Smooth muscle cell (in vitro differentiated cells): ENCODE data around the gene KAT6B. TPM values are rescaled to one million over a fixed set of nuclear protein-coding genes. Genes with fewer than 3 reads are reported as not detected.

Source experiments
- DNase-seq: peaks from one replicate; lab custom pipeline; 2025; ENCODE audit not compliant: unreplicated experiment; lab: John Stamatoyannopoulos, UW
- H2AFZ ChIP-seq: fragments of 200-600 bp; sonication (generic); 2 replicates; pipeline ENCODE4 v1.6.0; 2016; ENCODE audit warnings: antibody characterized with exemption, low read depth, mild to moderate bottlenecking
- H3F3A ChIP-seq: fragments of 200-600 bp; sonication (generic); 2 replicates; pipeline ENCODE4 v1.6.0; 2017; ENCODE audit warnings: antibody characterized with exemption, low read depth
- H3K27ac ChIP-seq: fragments of 200-600 bp; sonication (generic); 2 replicates; pipeline ENCODE4 v1.5.1; 2016; ENCODE audit warnings: low read depth, mild to moderate bottlenecking
- H3K27me3 ChIP-seq: fragments of 200-600 bp; sonication (generic); 2 replicates; pipeline ENCODE4 v1.6.1; 2016; ENCODE audit warnings: low read depth, mild to moderate bottlenecking
- H3K36me3 ChIP-seq: fragments of 200-600 bp; sonication (generic); 2 replicates; pipeline ENCODE4 v1.5.1; 2016; ENCODE audit warnings: low read depth
- H3K4me1 ChIP-seq: fragments of 200-600 bp; sonication (generic); 2 replicates; pipeline ENCODE4 v1.5.1; 2016; ENCODE audit warnings: low read depth
- H3K4me2 ChIP-seq: fragments of 200-600 bp; sonication (generic); 2 replicates; pipeline ENCODE4 v1.6.0; 2016; ENCODE audit warnings: mild to moderate bottlenecking
- H3K4me3 ChIP-seq: fragments of 200-600 bp; sonication (generic); 2 replicates; pipeline ENCODE4 v1.5.1; 2016; ENCODE audit warnings: mild to moderate bottlenecking
- H3K79me2 ChIP-seq: fragments of 200-600 bp; sonication (generic); 2 replicates; pipeline ENCODE4 v1.6.0; 2016; ENCODE audit warnings: low read depth, mild to moderate bottlenecking
- H3K9ac ChIP-seq: fragments of 200-600 bp; sonication (generic); 2 replicates; pipeline ENCODE4 v1.6.0; 2016; ENCODE audit warnings: low read depth
- H3K9me3 ChIP-seq: fragments of 200-600 bp; sonication (generic); replicated peaks from 2 replicates; pipeline ENCODE4 v1.5.1; 2016; ENCODE audit warnings: low read depth
- H4K20me1 ChIP-seq: fragments of 200-600 bp; sonication (generic); 2 replicates; pipeline ENCODE4 v1.6.0; 2016; ENCODE audit warnings: low read depth
- WGBS: methylation state at CpG from one replicate; pipeline ENCODE4 v1.1.7; 2016; ENCODE audit warnings: low lambda C conversion rate; 5-methylcytosine and 5-hydroxymethylcytosine counted together
- polyA plus RNA-seq: library from polyadenylated mRNA; unstranded; fragments of >200 nt; fragmentation: Nextera tagmentation; extraction: Ambion mirVana; gene quantifications from 2 replicates; pipeline ENCODE4 v1.2.1, GENCODE V29; 2016
- total RNA-seq: library from RNA; depleted of rRNA; stranded (reverse); fragments of >200 nt; gene quantifications from 2 replicates; pipeline ENCODE4 v1.2.3, GENCODE V29; 2014
- TF ChIP-seq, protein P1 (sequence below): fragments of 200-600 bp; sonication (generic); IDR thresholded peaks from 2 replicates; pipeline ENCODE4 v1.5.1; 2017; ENCODE audit warnings: borderline replicate concordance, mild to moderate bottlenecking, antibody characterized with exemption; ENCODE audit not compliant: insufficient read depth, poor library complexity, severe bottlenecking

KAT6B gene
- total and polyA plus RNA-seq, 2 experiments from 2014 or later = 9.0 to 19.8 TPM

DNA sequence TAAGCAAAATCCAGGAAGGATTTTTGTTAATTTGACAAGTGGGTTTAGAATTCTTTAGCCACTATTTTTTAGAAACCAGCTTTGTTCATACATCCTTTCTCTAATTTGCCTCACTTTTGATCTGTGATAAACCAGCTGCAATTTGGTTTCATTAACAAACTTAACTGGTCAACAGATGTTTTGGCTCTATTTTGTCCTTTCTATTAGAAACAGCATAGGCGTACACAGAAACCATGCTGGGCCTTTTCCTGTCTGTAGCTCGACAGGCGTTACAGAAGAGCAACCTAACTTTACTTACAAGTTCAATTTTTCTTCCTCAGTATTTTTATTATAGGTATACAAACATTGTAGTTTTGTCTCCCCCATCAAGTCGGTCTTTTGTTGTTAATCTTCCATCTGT lies 28.2 kb downstream of the KAT6B start:
- Histone ChIP-seq H4K20me1 (peaks cover 84% of the 10 kb centered on the region), H3K27me3 (no peaks in the 10 kb centered on the region), H3F3A (peaks cover 4% of the 10 kb centered on the region), H2AFZ (no peak overlapping the region), H3K9ac (no peak overlapping the region), H3K27ac (no peak overlapping the region), H3K4me1 (no peaks in the 10 kb centered on the region), H3K36me3 (no peaks in the 10 kb centered on the region), H3K4me3 (no peak overlapping the region), H3K4me2 (no peak overlapping the region), H3K9me3 (no peaks in the 10 kb centered on the region), H3K79me2 (peaks cover 54% of the 10 kb centered on the region)
- DNase-seq = no peak
- 90% methylated on average over 4 of the region's 4 CpGs for WGBS
- TF ChIP-seq, protein P1, sequence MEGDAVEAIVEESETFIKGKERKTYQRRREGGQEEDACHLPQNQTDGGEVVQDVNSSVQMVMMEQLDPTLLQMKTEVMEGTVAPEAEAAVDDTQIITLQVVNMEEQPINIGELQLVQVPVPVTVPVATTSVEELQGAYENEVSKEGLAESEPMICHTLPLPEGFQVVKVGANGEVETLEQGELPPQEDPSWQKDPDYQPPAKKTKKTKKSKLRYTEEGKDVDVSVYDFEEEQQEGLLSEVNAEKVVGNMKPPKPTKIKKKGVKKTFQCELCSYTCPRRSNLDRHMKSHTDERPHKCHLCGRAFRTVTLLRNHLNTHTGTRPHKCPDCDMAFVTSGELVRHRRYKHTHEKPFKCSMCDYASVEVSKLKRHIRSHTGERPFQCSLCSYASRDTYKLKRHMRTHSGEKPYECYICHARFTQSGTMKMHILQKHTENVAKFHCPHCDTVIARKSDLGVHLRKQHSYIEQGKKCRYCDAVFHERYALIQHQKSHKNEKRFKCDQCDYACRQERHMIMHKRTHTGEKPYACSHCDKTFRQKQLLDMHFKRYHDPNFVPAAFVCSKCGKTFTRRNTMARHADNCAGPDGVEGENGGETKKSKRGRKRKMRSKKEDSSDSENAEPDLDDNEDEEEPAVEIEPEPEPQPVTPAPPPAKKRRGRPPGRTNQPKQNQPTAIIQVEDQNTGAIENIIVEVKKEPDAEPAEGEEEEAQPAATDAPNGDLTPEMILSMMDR = no peak

DNA sequence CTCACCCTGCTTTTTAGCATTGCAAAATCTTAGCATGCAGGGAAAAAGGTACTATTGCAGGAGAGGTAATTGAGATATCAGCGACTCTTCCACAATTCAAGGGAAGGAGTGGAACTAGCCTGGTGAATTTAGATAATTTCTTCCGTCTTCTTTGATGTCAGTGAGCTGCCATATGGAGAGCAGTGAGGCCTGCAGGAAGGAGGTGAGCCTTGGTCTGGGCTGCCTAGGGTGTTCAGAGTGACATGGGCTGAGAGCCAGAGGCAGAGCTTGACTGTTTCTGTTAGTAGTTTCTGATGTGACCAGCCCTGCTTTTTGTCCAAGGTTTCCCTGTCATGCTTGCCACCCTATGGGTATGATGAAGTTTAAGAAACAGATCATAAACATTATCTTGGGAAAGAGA lies 28.6 kb downstream of the KAT6B start:
- Histone ChIP-seq H3K4me2 (no peak overlapping the region), H3K27ac (peak overlapping the region; percentile 7)
- 47% methylated on average over 2 of the region's 2 CpGs for WGBS

DNA sequence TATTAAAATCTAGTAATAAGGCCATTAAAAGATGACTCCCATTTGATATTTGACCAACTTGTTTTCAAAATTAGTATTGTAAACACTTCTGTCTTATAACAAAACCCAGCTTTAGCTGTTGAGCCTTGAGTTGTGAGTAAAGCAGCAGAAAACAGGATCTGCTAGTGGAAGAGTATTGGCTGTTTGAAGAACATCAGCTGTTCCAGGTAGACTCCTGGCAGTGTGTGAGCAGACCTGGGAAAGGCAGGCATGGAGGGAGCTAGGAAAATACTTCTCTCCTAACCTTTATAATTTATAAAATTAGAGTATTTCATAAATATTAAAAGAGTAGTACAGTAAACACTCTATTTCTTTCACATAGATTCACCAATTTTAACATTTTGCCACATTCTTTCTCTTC lies 29.0 kb downstream of the KAT6B start:
- no peak overlapping the region for H3K9ac ChIP-seq
- H3K36me3 ChIP-seq = no peaks in the 10 kb centered on the region
- peak overlapping the region; percentile 7 for H3K27ac ChIP-seq
- no peak overlapping the region for H3K4me3 ChIP-seq
- H4K20me1 ChIP-seq = peaks cover 84% of the 10 kb centered on the region
- TF ChIP-seq, protein P1 = no peak
- no peaks in the 10 kb centered on the region for H3K4me1 ChIP-seq
- H2AFZ ChIP-seq = no peak overlapping the region
- no peak for DNase-seq
- H3K4me2 ChIP-seq = no peak overlapping the region
- H3F3A ChIP-seq = peaks cover 4% of the 10 kb centered on the region
- peaks cover 52% of the 10 kb centered on the region for H3K79me2 ChIP-seq
- no peaks in the 10 kb centered on the region for H3K27me3 ChIP-seq
- no peaks in the 10 kb centered on the region for H3K9me3 ChIP-seq

More for the DNA sequence above, 28.6 kb downstream of the KAT6B start:
- Histone ChIP-seq H3K9me3 (no peaks in the 10 kb centered on the region), H3K4me1 (no peaks in the 10 kb centered on the region), H3K27me3 (no peaks in the 10 kb centered on the region), H3F3A (peaks cover 4% of the 10 kb centered on the region), H4K20me1 (peaks cover 85% of the 10 kb centered on the region), H3K4me3 (no peak overlapping the region), H3K79me2 (peaks cover 56% of the 10 kb centered on the region), H3K36me3 (no peaks in the 10 kb centered on the region), H3K9ac (no peak overlapping the region), H2AFZ (no peak overlapping the region)
- TF ChIP-seq, protein P1 = no peak
- DNase-seq = no peak

DNA sequence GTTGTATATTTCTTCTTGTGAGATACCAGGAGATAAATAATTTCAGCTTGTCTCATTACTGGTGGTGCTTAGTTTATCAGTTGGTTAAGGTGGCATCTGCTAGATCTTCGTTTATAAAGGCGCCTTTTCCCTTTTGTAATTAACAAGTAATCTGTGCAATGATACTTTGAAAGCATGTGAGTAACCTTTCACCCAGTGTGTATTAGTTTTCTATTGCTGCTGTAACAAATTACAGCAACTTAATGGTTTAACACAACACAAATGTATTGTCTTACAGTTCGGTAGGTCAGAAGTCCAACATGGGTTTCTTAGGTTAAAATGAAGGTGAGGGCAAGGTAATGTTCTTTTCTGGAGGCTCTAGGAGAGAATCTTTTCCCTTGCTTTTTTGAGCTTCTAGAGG lies 30.5 kb downstream of the KAT6B start:
- Histone ChIP-seq H3K4me3 (no peak overlapping the region), H3K36me3 (no peaks in the 10 kb centered on the region), H3K4me1 (no peaks in the 10 kb centered on the region), H4K20me1 (peaks cover 80% of the 10 kb centered on the region), H3K79me2 (peaks cover 48% of the 10 kb centered on the region), H3K27ac (no peak overlapping the region), H3K9ac (no peak overlapping the region), H3F3A (peaks cover 4% of the 10 kb centered on the region), H3K27me3 (no peaks in the 10 kb centered on the region), H3K4me2 (no peak overlapping the region), H2AFZ (no peak overlapping the region), H3K9me3 (no peaks in the 10 kb centered on the region)
- 96% methylated on average over 3 of the region's 3 CpGs for WGBS
- no peak for DNase-seq
- TF ChIP-seq, protein P1 = no peak
